ENCODE data around the gene PLEKHG3. TPM values are rescaled to one million over a fixed set of nuclear protein-coding genes. Genes with fewer than 3 reads are reported as not detected.

The PLEKHG3 gene
- total RNA-seq, 1 donor from 2014 or later: 12.6 TPM

GRCh38 chr14:64766430-64767151, 62.4 kb downstream of the PLEKHG3 start:
- H3F3A ChIP-seq (ENCODE audit: low read depth): peaks cover 12% of the 10 kb centered on the region
- H3K27ac Mint-ChIP-seq: no peak overlapping the region
- no peak overlapping the region for H3K27ac ChIP-seq

GRCh38 chr14:64767215-64767964, 63.2 kb downstream of the PLEKHG3 start:
- Histone ChIP-seq H3K36me3 (no peaks in the 10 kb centered on the region), H2AFZ (replicated peaks) (peak overlapping the region; percentile 82), H3K9ac (no peak overlapping the region), H3K4me3 (no peak overlapping the region), H3K27me3 (peaks cover 8% of the 10 kb centered on the region), H3K4me2 (no peak overlapping the region), H3K79me2 (ENCODE audit: low read depth) (no peaks in the 10 kb centered on the region), H4K20me1 (ENCODE audit: low read depth) (no peaks in the 10 kb centered on the region), H3K9me3 (ENCODE audit: low read depth) (no peaks in the 10 kb centered on the region), H3F3A (ENCODE audit: low read depth) (peaks cover 12% of the 10 kb centered on the region), H3K4me1 (peaks cover 32% of the 10 kb centered on the region), H3K27ac (no peak overlapping the region)
- H3K9me3 Mint-ChIP-seq: no peaks in the 10 kb centered on the region
- TF ChIP-seq EZH2 (IDR thresholded peaks at IDR 0.05) (no peak), EZH2phosphoT487 (IDR thresholded peaks at IDR 0.05) (no peak), CTCF (IDR thresholded peaks at IDR 0.05) (no peak)
- no peak for DNase-seq (ENCODE audit: low spot score)
- peaks cover 26% of the 10 kb centered on the region for H3K4me1 Mint-ChIP-seq
- H3K4me3 Mint-ChIP-seq: peak overlapping the region; percentile 57
- H3K27me3 Mint-ChIP-seq (ENCODE audit: insufficient read depth, low read depth): peaks cover 11% of the 10 kb centered on the region
- H3K27ac Mint-ChIP-seq: peak overlapping the region; percentile 82
- H3K36me3 Mint-ChIP-seq: no peaks in the 10 kb centered on the region

More at GRCh38 chr14:64766430-64767151, 62.4 kb downstream of the PLEKHG3 start:
- DNase-seq (ENCODE audit: low spot score): peak; percentile 59
- Mint-ChIP-seq H3K36me3 (no peaks in the 10 kb centered on the region), H3K4me1 (peaks cover 34% of the 10 kb centered on the region), H3K9me3 (no peaks in the 10 kb centered on the region), H3K27me3 (ENCODE audit: insufficient read depth, low read depth) (peaks cover 13% of the 10 kb centered on the region), H3K4me3 (no peak overlapping the region)
- H3K9me3 ChIP-seq (ENCODE audit: low read depth): no peaks in the 10 kb centered on the region
- H3K4me1 ChIP-seq: peaks cover 38% of the 10 kb centered on the region
- H3K4me2 ChIP-seq: peak overlapping the region; percentile 15
- peaks cover 8% of the 10 kb centered on the region for H3K27me3 ChIP-seq
- H3K4me3 ChIP-seq: no peak overlapping the region
- peak overlapping the region; percentile 82 for H2AFZ ChIP-seq (replicated peaks)
- peak; percentile 30 for TF ChIP-seq CTCF (IDR thresholded peaks at IDR 0.05)
- no peak for TF ChIP-seq EZH2phosphoT487 (IDR thresholded peaks at IDR 0.05)
- TF ChIP-seq EZH2 (IDR thresholded peaks at IDR 0.05): no peak
- H3K9ac ChIP-seq: no peak overlapping the region
- H3K79me2 ChIP-seq (ENCODE audit: low read depth): no peaks in the 10 kb centered on the region
- no peaks in the 10 kb centered on the region for H4K20me1 ChIP-seq (ENCODE audit: low read depth)
- no peaks in the 10 kb centered on the region for H3K36me3 ChIP-seq

GRCh38 chr14:64768401-64769095, 64.3 kb downstream of the PLEKHG3 start:
- Mint-ChIP-seq H3K27me3 (ENCODE audit: insufficient read depth, low read depth) (peaks cover 8% of the 10 kb centered on the region), H3K4me1 (peaks cover 14% of the 10 kb centered on the region), H3K36me3 (no peaks in the 10 kb centered on the region), H3K9me3 (peaks cover 2% of the 10 kb centered on the region), H3K27ac (no peak overlapping the region), H3K4me3 (no peak overlapping the region)
- no peaks in the 10 kb centered on the region for H3K9me3 ChIP-seq (ENCODE audit: low read depth)
- no peaks in the 10 kb centered on the region for H4K20me1 ChIP-seq (ENCODE audit: low read depth)
- no peaks in the 10 kb centered on the region for H3K36me3 ChIP-seq
- peaks cover 20% of the 10 kb centered on the region for H3K4me1 ChIP-seq
- H3K27ac ChIP-seq: no peak overlapping the region
- TF ChIP-seq EZH2phosphoT487 (IDR thresholded peaks at IDR 0.05): no peak
- no peak for TF ChIP-seq EZH2 (IDR thresholded peaks at IDR 0.05)
- TF ChIP-seq CTCF (IDR thresholded peaks at IDR 0.05): no peak
- H3K9ac ChIP-seq: no peak overlapping the region
- H3K4me3 ChIP-seq: no peak overlapping the region
- H2AFZ ChIP-seq (replicated peaks): no peak overlapping the region
- H3K27me3 ChIP-seq: peaks cover 8% of the 10 kb centered on the region
- H3K79me2 ChIP-seq (ENCODE audit: low read depth): no peaks in the 10 kb centered on the region
- no peak overlapping the region for H3K4me2 ChIP-seq
- DNase-seq (ENCODE audit: low spot score): peak; percentile 20
- H3F3A ChIP-seq (ENCODE audit: low read depth): peaks cover 10% of the 10 kb centered on the region

Measured in neural progenitor cell (in vitro differentiated cells).